Mucosa of descending colon (tissue), 3 donors: Measurements from ENCODE around the gene CTDSP2. TPM values are rescaled to one million over a fixed set of nuclear protein-coding genes. Genes with fewer than 3 reads are reported as not detected.
"Not testable (repeated sequence)": the region's sequence is repeated elsewhere in the genome, so short reads cannot be mapped to it uniquely, and the experiment has no call there.

Source experiments
- ATAC-seq: fragments of 200-7000 bp; cut with Tn5 transposase; one replicate; pipeline ENCODE4 v1.9.1; 2020; ENCODE audit warnings: mild to moderate bottlenecking, moderate library complexity
- DNase-seq, 3 donors: peaks; one replicate each; pipeline ENCODE4 v3.0.0-alpha.2; 2020
- H3K36me3 ChIP-seq: fragments of 200-600 bp; one replicate; pipeline ENCODE4 v1.8.0; 2021; ENCODE audit warnings: low read depth, mild to moderate bottlenecking
- H3K4me1 ChIP-seq: fragments of 200-600 bp; one replicate; pipeline ENCODE4 v1.8.0; 2021; ENCODE audit warnings: low read depth, mild to moderate bottlenecking
- H3K4me3 ChIP-seq: fragments of 200-600 bp; one replicate; pipeline ENCODE4 v1.8.0; 2021; ENCODE audit warnings: mild to moderate bottlenecking
- H3K9me3 ChIP-seq: fragments of 200-600 bp; one replicate; pipeline ENCODE4 v1.8.0; 2021; ENCODE audit warnings: mild to moderate bottlenecking
- CTCF ChIP-seq: fragments of 200-600 bp; IDR thresholded peaks from one replicate; pipeline ENCODE4 v1.8.0; 2022; ENCODE audit warnings: antibody characterized with exemption, mild to moderate bottlenecking
- intact Hi-C, 2 donors: fragments of 100-400 bp; cut with DNase I in 1 of 2; cut with micrococcal nuclease in 1 of 2; formaldehyde crosslinking; loops; one replicate each; pipeline versions ENCODE4 v1.11.0 to v1.11.1; 2022; cut with DNase I, micrococcal nuclease
- total RNA-seq, 3 donors: library from RNA; stranded (reverse); fragmentation: NEBNext Ultra II Directional in 2 of 3; extraction: Animal tissue kit (Norgen Biotek cat#: 25700) in 2 of 3; gene quantifications; one replicate each; pipeline versions ENCODE4 v1.2.1 to v1.2.4, GENCODE V29; 2021 to 2023
- donor health status: DM: no; HTN: no; CAD: no; lungs with moderate emphysema.
- donor health status: DM: no; HTN: no; CAD: no.
- donor health status: DM: no; HTN: yes; CAD: no.

The CTDSP2 gene
- total RNA-seq, 3 donors from 2014 or later = 220 to 339 (median 256) TPM

GRCh38 chr12:57864442-57865083, 18.0 kb upstream of the CTDSP2 start:
- TF ChIP-seq CTCF = no peak
- Histone ChIP-seq H3K4me1 (peaks cover 3% of the 10 kb centered on the region), H3K36me3 (no peaks in the 10 kb centered on the region), H3K9me3 (no peaks in the 10 kb centered on the region), H3K4me3 (peak overlapping the region; percentile 30)
- peak in 1 of 3 donors; percentile 48 for DNase-seq
- intact Hi-C loops = no loop called here
- peak; percentile 34 for ATAC-seq

- no peak for TF ChIP-seq CTCF
- H3K9me3 ChIP-seq = no peaks in the 10 kb centered on the region
- ATAC-seq (no peak), DNase-seq (no peak)
- no peak overlapping the region for H3K4me3 ChIP-seq
- no peaks in the 10 kb centered on the region for H3K36me3 ChIP-seq
- H3K4me1 ChIP-seq = peaks cover 3% of the 10 kb centered on the region
- intact Hi-C loops = no loop called here
Observed at GRCh38 chr12:57863676-57864075, 17.1 kb upstream of the CTDSP2 start.

GRCh38 chr12:57861967-57862366, 15.4 kb upstream of the CTDSP2 start:
- DNase-seq (no peak), ATAC-seq (no peak)
- H3K4me1 ChIP-seq = peaks cover 3% of the 10 kb centered on the region
- no peak for TF ChIP-seq CTCF
- intact Hi-C loops = no loop called here
- H3K4me3 ChIP-seq = no peak overlapping the region
- no peaks in the 10 kb centered on the region for H3K36me3 ChIP-seq
- H3K9me3 ChIP-seq = no peaks in the 10 kb centered on the region

- H3K9me3 ChIP-seq, H3K4me1 ChIP-seq, H3K36me3 ChIP-seq, ATAC-seq, DNase-seq, intact Hi-C loops, H3K4me3 ChIP-seq: not testable (repeated sequence)
Observed at GRCh38 chr12:57860883-57861282, 14.4 kb upstream of the CTDSP2 start.

- no peak for ATAC-seq
- no peak overlapping the region for H3K4me3 ChIP-seq
- no peaks in the 10 kb centered on the region for H3K4me1 ChIP-seq
- no peaks in the 10 kb centered on the region for H3K9me3 ChIP-seq
- intact Hi-C loops = no loop called here
- no peak for DNase-seq
- TF ChIP-seq CTCF = no peak
- H3K36me3 ChIP-seq = no peaks in the 10 kb centered on the region
Observed at GRCh38 chr12:57859121-57859520, 12.6 kb upstream of the CTDSP2 start.

GRCh38 chr12:57858123-57858522, 11.6 kb upstream of the CTDSP2 start:
- H3K4me3 ChIP-seq, H3K36me3 ChIP-seq, intact Hi-C loops, DNase-seq, H3K9me3 ChIP-seq, ATAC-seq, H3K4me1 ChIP-seq: not testable (repeated sequence)

- DNase-seq = no peak
- no peaks in the 10 kb centered on the region for H3K9me3 ChIP-seq
- ATAC-seq = no peak
- intact Hi-C loops = no loop called here
- no peak overlapping the region for H3K4me3 ChIP-seq
- H3K36me3 ChIP-seq = no peaks in the 10 kb centered on the region
- peaks cover 5% of the 10 kb centered on the region for H3K4me1 ChIP-seq
- TF ChIP-seq CTCF = no peak
Observed at GRCh38 chr12:57854965-57855364, 8.4 kb upstream of the CTDSP2 start.
